OCI-LY3 (cell line): ENCODE data around the gene NOTCH3.
A peak's percentile ranks its signal among the peaks of the same experiment; 100 is the strongest.

ENCODE experiments used
- H2AFZ ChIP-seq: fragments of 200-600, 300-600 bp; shearing (Covaris generic); 2 replicates; pipeline ENCODE4 v1.6.0; 2014; ENCODE audit warnings: antibody characterized with exemption, low read depth, low read length
- H3K27ac ChIP-seq: fragments of 200-600, 300-600 bp; sonication (generic); 2 replicates; pipeline ENCODE4 v1.5.1; 2014; ENCODE audit warnings: mild to moderate bottlenecking, low read length, moderate library complexity, mixed read lengths
- H3K27me3 ChIP-seq: fragments of 200-600, 300-600 bp; sonication (generic); 2 replicates; pipeline ENCODE4 v1.6.1; 2014; ENCODE audit warnings: low read depth, low read length, mixed read lengths
- H3K36me3 ChIP-seq: fragments of 200-600, 300-600 bp; sonication (generic); replicated peaks from 2 replicates; pipeline ENCODE3; 2014; ENCODE audit warnings: low read depth, low read length, mixed read lengths
- H3K4me1 ChIP-seq: fragments of 300-600, 200-600 bp; sonication (generic); 2 replicates; pipeline ENCODE4 v1.6.1; 2014; ENCODE audit warnings: low read length, mixed read lengths
- H3K4me2 ChIP-seq: fragments of 200-600, 300-600 bp; sonication (generic); 2 replicates; pipeline ENCODE4 v1.6.1; 2014; ENCODE audit warnings: low read length, mixed read lengths
- H3K4me3 ChIP-seq: fragments of 300-600, 200-600 bp; sonication (generic); 2 replicates; pipeline ENCODE4 v1.5.1; 2014; ENCODE audit warnings: antibody characterized with exemption, mild to moderate bottlenecking, low read length, moderate library complexity
- H3K79me2 ChIP-seq: fragments of 300-600, 200-600 bp; shearing (Covaris generic); 2 replicates; pipeline ENCODE4 v1.6.1; 2014; ENCODE audit warnings: mild to moderate bottlenecking, low read length, mixed read lengths
- H3K9ac ChIP-seq: fragments of 300-600, 200-600 bp; shearing (Covaris generic); 2 replicates; pipeline ENCODE4 v1.6.0; 2014; ENCODE audit warnings: mild to moderate bottlenecking, low read length, moderate library complexity
- H3K9me3 ChIP-seq: fragments of 200-600, 300-600 bp; shearing (Covaris generic); 2 replicates; pipeline ENCODE4 v1.6.1; 2014; ENCODE audit warnings: low read length, mixed read lengths; ENCODE audit not compliant: insufficient read depth
- H4K20me1 ChIP-seq: fragments of 200-600, 300-600 bp; sonication (generic); 2 replicates; pipeline ENCODE4 v1.6.1; 2016; ENCODE audit warnings: low read length, mixed read lengths; ENCODE audit not compliant: insufficient read depth
- CTCF ChIP-seq: fragments of 200-600, 300-600 bp; sonication (generic); IDR thresholded peaks from 2 replicates; pipeline ENCODE4 v1.5.1; 2014; ENCODE audit warnings: antibody characterized with exemption, low read length, low read depth
- EZH2phosphoT487 ChIP-seq: fragments of 200-600 bp; shearing (Covaris generic); IDR thresholded peaks from 2 replicates; pipeline ENCODE4 v1.6.1; 2018; ENCODE audit warnings: antibody characterized with exemption, mixed run types, low read depth

NOTCH3 gene

DNA sequence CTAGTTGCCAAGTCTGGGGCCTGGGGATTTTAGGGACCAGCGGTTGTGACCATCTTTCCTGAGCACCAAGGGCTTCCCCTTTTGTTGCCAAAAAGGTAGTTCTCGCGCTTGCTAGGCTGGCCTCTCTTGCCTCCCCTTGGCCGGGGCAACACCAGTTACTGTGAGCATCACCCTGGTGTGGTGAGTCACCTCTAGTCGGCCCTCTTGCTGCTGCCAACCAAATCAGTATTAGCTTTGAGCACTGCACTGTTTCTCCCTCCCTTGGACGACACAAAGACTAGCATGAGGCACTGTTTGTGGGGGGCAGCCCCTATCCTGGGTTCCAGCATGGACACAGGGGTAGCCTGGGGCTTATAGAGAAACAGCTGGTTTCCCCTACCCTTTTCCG is 86.6 kb downstream of the NOTCH3 start:
- H4K20me1 ChIP-seq = no peaks in the 10 kb centered on the region
- H2AFZ ChIP-seq = no peak overlapping the region
- no peaks in the 10 kb centered on the region for H3K79me2 ChIP-seq
- H3K4me2 ChIP-seq = no peak overlapping the region
- no peak overlapping the region for H3K27ac ChIP-seq
- no peaks in the 10 kb centered on the region for H3K9me3 ChIP-seq
- no peak for TF ChIP-seq CTCF
- no peak for TF ChIP-seq EZH2phosphoT487
- H3K4me3 ChIP-seq = no peak overlapping the region
- H3K9ac ChIP-seq = no peak overlapping the region
- no peaks in the 10 kb centered on the region for H3K4me1 ChIP-seq
- no peaks in the 10 kb centered on the region for H3K27me3 ChIP-seq
- H3K36me3 ChIP-seq = peaks cover 37% of the 10 kb centered on the region

DNA sequence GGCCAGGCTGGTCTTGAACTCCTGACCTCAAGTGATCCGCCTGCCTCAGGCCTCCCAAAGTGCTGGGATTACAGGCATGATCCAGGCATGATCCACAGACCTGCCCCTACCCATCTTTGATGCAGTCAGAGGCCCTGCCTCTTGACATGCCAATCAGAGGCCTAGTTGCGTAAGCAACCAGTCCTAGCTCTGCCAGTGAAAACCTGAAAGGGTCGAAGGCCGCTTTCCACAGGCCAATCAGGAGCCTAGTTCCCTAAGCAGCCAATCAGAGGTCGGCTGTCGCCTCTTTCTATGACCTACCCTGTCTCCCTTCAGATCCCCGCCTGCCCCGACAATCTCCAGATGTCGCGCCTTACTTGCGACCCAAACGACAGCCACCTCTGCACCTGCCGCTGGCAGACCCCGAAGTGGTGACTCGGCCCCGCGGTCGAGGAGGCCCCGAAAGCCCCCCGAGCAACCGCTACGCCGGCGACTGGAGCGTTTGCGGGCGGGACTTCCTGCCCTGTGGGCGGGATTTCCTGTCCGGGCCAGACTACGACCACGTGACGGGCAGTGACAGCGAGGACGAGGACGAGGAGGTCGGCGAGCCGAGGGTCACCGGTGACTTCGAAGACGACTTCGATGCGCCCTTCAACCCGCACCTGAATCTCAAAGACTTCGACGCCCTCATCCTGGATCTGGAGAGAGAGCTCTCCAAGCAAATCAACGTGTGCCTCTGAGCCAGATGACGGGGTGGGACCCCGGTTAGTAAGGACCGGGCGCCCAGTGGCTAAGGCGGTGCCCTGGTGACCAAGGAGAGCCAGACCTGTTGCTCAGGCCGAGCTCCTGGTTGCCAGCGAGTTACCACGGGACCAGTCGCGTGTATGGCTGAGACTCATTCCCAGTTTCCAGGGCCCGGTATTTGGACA is 87.3 kb downstream of the NOTCH3 start:
- no peaks in the 10 kb centered on the region for H3K79me2 ChIP-seq
- no peak overlapping the region for H3K9ac ChIP-seq

GRCh38 chr19:15112385-15112784 is 88.4 kb downstream of the NOTCH3 start:
- H3K9me3 ChIP-seq = no peaks in the 10 kb centered on the region
- TF ChIP-seq EZH2phosphoT487 (no peak), CTCF (peak; percentile 24)
- no peaks in the 10 kb centered on the region for H3K4me1 ChIP-seq
- no peak overlapping the region for H3K4me2 ChIP-seq
- no peak overlapping the region for H2AFZ ChIP-seq
- no peaks in the 10 kb centered on the region for H3K79me2 ChIP-seq
- H3K36me3 ChIP-seq = peaks cover 21% of the 10 kb centered on the region
- H3K27me3 ChIP-seq = no peaks in the 10 kb centered on the region
- H3K4me3 ChIP-seq = no peak overlapping the region
- no peaks in the 10 kb centered on the region for H4K20me1 ChIP-seq
- no peak overlapping the region for H3K9ac ChIP-seq
- H3K27ac ChIP-seq = no peak overlapping the region

More for the DNA sequence above, 87.3 kb downstream of the NOTCH3 start:
- Histone ChIP-seq H3K27me3 (no peaks in the 10 kb centered on the region), H3K4me3 (no peak overlapping the region), H4K20me1 (no peaks in the 10 kb centered on the region), H3K4me2 (no peak overlapping the region), H3K9me3 (no peaks in the 10 kb centered on the region), H3K27ac (no peak overlapping the region), H3K36me3 (peaks cover 31% of the 10 kb centered on the region), H3K4me1 (no peaks in the 10 kb centered on the region), H2AFZ (no peak overlapping the region)
- TF ChIP-seq EZH2phosphoT487 = no peak
- no peak for TF ChIP-seq CTCF

GRCh38 chr19:15111758-15112157 is 89.0 kb downstream of the NOTCH3 start:
- no peak for TF ChIP-seq CTCF
- TF ChIP-seq EZH2phosphoT487 = no peak
- no peaks in the 10 kb centered on the region for H3K9me3 ChIP-seq
- H3K27me3 ChIP-seq = no peaks in the 10 kb centered on the region
- no peak overlapping the region for H3K27ac ChIP-seq
- H4K20me1 ChIP-seq = no peaks in the 10 kb centered on the region
- H3K36me3 ChIP-seq = peaks cover 17% of the 10 kb centered on the region
- no peaks in the 10 kb centered on the region for H3K79me2 ChIP-seq
- no peak overlapping the region for H3K9ac ChIP-seq
- H2AFZ ChIP-seq = no peak overlapping the region
- no peak overlapping the region for H3K4me2 ChIP-seq
- no peaks in the 10 kb centered on the region for H3K4me1 ChIP-seq
- H3K4me3 ChIP-seq = no peak overlapping the region
